GM20431 (cell line): ENCODE measurements around the gene EZH1.

Experiments used
- in situ Hi-C: fragments of 300-500 bp; cut with MseI, MboI; formaldehyde crosslinking; loops from one replicate; pipeline ENCODE4 v1.15.0; 2020; ENCODE audit warnings: low sequenced_read_pairs; ENCODE audit not compliant: unreplicated experiment

Gene EZH1

DNA sequence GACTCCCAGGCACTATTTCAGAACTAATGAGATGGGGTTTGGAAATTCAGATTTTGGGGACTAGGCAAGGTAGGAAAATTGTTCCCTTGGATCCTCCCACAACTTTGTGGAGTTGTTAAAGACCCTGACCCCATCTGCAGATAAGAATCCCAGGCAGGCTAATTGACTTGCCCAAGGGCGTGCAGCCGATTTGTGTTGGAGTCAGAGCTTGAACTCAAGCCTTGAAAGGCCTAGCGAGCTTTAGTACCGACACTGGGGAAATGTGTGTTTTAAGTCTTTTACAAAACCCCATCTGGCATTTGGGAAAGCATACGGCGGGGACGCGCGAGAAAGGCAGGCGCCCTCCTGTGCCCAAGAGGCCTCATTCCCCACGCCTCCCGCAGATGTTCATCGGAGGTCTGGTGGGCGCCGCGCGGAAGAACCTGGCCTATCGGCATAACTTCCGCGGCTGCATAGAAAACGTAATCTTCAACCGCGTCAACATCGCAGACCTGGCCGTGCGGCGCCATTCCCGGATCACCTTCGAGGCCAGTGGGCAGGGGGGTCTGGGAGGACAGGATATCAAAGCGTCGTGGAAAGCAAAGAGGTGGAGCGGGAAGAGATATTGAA lies 58.2 kb downstream of the EZH1 start:
- in situ Hi-C loops = loop anchor here (10.0 kb wide), 1 partner anchor 112 kb away; the partner anchor contains the start of gene PSMC3IP

DNA sequence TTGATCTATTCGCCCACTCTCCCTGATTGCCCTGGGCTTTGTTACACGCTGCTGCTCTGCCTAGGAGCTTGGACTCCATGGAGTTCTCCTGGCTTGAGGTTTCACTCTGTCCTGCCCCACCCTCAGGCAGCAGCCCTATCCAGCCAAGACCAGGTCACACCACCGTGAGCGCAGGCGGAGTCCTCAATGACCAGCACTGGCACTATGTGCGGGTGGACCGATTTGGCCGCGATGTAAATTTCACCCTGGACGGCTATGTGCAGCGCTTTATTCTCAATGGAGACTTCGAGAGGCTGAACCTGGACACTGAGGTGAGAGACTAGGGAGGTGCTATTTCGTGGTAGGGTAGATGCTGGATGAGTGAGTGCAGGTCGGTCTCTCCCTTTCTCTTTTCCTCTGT lies 59.0 kb downstream of the EZH1 start:
- in situ Hi-C loops = loop anchor here (10.0 kb wide), 1 partner anchor 111 kb away; the partner anchor contains the start of gene PSMC3IP

DNA sequence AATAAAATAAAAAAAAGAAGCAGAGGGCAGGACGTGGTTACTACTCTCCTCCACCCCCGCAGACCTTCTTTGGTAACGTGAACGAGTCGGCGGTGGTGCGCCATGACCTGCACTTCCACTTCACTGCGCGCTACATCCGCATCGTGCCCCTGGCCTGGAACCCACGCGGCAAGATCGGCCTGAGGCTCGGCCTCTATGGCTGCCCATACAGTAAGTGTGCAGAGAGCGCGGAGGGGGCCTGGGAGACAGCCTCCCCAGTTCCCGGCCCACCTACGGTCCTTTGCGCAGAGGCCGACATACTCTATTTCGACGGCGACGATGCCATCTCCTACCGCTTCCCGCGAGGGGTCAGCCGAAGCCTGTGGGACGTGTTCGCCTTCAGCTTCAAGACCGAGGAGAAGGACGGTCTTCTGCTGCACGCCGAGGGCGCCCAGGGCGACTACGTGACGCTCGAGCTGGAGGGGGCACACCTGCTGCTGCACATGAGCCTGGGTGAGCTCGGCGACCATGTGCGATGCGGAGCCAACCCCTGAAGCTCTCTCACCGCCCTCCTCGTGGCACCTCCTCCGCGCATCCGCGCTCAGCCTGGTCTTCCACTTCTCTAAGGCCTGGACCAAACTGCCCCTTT lies 59.8 kb downstream of the EZH1 start:
- in situ Hi-C loops = loop anchor here (10.0 kb wide), 1 partner anchor 110 kb away; the partner anchor contains the start of gene PSMC3IP

DNA sequence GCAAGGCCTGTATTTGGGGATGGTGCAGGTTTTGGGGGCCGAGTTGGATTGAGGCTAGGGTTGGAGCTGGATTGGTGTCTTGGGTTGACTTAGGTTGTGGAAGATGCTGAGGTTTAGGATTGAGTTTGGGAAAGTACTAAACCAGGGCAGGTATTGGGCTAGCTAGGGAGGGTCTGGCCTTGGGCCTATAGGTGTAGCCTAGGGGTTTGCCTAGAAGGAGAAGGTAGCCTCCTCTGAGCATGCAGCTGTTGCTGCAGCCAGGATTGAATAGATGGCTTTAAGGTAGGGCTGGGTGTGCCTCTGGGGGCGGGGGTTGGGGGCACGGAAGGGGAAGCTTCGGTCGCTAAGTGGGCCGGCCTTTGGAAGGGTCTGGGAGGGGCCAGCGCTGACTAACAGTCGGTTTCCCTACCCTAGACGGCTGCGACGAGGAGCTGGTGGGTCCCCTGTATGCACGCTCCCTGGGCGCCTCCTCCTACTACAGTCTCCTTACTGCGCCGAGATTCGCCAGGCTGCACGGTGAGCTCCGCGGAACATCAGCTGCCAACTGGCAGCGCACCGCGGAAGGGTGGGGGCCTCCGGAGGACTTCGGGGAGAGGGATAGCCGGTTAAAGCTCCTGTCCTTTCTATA lies 61.3 kb downstream of the EZH1 start:
- in situ Hi-C loops = loop anchor here (10.0 kb wide), 1 partner anchor 109 kb away; the partner anchor contains the start of gene PSMC3IP

DNA sequence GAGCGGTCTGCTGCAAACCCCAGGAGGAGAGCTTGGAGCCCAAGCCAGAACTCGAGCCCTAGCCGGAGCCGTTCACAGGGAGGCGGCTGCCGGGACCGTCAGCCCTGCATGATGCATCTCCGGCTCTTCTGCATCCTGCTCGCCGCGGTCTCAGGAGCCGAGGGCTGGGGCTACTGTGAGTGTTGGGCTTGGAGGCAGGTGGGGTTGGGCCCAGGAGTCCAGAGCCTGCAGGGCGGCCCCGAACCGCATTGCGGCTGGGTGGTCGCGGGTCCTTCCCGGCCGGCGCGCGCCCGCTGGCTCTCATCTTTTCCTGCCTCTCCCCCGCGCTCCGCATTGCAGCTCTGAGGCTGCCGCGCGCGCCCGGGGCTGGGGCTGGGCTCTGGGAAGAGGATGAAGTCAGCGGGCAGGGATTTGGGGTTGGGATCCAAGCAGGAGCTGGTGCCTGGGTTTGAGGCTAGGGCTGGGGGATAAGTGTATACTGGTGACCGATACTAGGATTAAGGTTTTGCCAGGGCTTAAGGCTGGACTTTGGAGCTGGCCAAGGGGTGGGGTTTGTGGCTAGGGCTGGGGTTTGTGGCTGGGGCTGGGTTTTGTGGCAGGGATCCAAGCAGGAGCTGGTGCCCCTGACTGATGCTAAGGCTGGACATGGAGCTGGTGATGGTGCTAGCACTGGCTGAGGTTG lies 62.0 kb downstream of the EZH1 start:
- in situ Hi-C loops = loop anchor here (10.0 kb wide), 1 partner anchor 108 kb away; the partner anchor contains the start of gene PSMC3IP

DNA sequence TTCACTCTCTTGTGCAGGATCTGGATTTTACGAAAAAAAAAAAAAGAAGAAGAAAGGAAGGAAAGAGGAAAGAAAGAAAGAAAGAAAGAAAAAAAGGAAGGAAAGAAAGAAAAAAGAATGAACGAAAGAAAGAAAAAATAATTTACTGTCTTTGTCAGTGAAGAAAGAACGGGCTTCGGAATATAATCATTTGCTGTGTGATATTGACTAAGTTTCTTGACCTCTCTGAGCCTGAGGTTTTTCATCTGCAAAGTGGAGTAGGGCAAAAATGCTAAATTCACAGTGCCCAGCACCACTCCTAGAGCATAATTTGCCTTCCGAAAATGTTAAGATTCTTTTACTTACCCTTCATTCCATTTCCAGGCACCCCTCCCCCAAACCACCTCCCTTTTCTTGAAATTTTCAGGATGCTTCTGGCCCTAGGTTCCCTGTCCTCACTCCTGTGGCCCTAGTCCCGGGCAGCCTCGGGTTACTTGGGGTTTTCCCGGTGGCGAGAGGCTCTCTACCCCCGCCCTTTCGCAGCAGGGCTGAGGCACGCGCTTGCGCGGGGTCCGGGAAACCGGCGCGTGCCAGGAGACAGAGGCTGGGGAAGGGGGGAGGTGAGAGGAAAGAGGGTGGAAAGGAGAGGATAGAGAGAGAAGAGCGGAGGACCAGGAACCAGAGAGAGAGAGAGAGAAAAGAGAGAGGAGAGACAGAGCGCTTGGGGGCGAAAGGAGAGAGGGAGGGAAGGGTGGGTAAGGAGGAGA lies 62.7 kb downstream of the EZH1 start, which contains the start of gene CNTNAP1:
CNTNAP1 (plus strand) TSS at position 556 of the 746 bp plus-strand sequence. CDS start 299 bp downstream, outside the sequence.
- in situ Hi-C loops = loop anchor here (10.0 kb wide), 1 partner anchor 107 kb away; the partner anchor contains the start of gene PSMC3IP

DNA sequence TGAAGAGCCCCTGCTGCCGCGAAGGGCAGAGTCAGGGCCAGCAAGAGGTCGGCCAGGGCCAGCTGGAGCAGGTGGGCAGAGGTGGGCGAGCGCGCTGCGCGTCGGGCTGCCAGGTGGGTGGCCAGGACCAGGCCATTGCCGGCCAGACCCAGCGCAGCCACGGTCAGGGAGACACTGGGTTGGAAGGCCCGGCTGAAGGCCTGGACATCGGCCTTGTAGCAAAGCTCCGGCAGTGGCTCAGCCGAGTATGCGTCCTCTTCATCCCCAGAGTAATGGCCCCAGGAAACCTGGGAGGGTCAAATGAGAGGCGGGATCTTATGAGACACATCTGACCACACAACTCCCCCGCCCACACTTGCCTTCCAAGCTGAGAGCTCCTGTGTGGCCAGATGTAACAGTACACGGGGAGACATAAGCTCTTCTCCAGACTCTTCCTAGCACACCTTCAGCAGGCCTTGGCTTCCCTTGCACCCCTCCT lies 64.5 kb downstream of the EZH1 start:
- in situ Hi-C loops = loop anchor here (10.0 kb wide), 1 partner anchor 106 kb away; the partner anchor contains the start of gene PSMC3IP

DNA sequence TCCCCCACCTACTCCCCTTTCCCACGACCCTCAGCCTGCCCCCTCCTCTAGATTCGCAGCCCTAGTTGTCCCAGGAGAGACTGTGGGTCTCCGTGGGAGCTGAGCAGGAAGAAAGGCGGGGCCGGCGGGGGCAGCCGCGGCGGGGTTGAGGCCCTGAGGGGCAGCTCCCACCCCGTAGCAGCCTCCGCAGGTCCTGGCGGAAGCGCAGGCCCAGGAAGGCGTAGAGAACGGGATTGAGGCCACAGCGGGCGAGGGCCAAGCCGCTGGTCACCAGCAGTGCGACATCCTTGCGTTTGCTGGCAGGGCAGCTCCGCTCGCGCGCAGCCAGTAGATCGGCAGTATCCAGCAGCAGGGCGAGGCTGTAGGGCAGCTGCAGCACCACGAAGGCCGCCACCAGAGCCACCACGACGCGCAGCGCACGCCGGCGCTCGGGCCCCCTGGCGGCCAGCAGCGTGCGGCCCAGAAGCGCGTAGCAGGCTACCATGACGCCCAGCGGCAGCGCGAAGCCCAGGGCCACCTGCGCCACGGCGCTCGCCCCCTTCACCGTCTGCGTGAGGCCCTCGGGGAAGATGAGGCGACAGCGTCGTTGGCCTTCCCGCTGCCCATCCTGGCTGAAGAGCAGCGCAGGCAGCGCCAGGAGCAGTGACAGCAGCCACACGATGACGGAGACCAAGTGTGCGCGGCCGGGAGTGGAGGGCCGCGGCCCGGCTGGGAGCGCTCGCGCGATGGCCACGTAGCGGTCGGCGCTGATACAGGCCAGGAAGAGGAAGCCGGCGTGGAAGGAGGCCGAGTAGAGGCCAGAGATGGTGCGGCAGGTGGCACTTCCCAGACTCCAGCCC lies 65.1 kb downstream of the EZH1 start:
- in situ Hi-C loops = loop anchor here (10.0 kb wide), 1 partner anchor 105 kb away; the partner anchor contains the start of gene PSMC3IP

DNA sequence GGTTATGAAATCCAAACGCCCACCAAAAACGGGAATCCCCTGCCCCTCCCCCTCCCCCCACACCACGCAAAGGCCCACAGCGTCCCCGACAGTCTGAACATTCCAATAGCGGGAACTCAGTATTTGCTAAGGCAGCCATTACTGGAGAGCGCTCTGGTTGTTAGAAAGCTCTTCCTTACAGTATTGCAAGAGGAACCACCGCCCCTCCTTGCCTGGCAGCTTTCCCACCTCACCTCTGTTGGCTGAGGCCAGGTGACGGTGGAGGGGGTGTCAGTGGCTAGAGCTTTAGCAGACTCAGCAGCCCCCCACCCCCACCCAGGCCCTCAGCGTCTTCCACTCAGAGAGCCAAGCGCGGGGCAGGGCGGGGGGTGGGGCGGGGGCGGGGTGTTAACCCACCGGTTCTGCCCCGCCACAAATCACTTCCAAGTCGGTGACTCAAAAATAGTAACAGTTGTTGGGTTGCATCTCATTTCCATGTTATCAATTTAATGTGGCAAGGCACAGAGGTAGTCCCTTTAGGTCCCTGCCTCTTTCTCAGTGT lies 65.8 kb downstream of the EZH1 start:
- in situ Hi-C loops = no loop called here

DNA sequence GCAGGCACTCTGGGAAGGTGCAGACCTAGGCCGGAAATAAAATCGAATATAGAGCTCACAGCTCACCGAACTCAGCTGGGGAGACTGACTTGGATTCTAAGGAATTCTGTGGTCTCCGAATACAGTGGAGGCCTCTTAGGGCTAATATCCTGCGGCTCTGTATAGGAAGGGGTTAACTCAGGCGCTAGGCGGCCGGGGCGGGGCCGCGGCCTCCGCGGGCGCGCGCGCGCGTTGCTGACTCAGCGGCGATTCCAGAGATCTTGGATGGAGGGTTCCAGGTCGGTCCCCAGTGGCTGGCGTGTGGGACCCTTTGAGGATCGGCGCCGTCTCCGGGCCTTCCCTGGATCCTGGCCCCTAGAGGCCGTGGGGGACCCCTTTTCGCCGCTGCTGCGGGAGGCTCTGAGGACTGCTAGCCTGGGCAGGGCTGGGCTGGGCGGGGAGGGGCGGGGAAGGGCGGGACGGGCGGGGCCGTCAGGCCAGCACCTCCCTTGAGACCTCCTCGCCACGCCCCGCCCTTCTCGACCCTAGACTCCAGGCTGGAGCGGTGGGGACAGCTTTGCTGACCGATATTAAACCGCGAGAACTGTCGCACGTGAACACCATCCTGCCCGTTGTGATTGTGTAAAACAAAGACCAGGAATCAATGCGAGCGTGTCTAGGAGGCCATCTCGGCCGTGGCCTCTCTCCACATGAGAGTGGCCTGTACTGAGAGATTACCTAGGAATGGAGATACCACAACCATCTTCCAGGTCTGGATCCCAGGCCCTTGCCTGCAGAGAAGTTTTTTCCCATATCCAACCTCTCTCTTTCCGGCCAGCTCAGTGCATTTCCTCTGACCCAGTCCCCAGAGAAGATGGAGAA lies 66.7 kb downstream of the EZH1 start:
- in situ Hi-C loops = no loop called here

DNA sequence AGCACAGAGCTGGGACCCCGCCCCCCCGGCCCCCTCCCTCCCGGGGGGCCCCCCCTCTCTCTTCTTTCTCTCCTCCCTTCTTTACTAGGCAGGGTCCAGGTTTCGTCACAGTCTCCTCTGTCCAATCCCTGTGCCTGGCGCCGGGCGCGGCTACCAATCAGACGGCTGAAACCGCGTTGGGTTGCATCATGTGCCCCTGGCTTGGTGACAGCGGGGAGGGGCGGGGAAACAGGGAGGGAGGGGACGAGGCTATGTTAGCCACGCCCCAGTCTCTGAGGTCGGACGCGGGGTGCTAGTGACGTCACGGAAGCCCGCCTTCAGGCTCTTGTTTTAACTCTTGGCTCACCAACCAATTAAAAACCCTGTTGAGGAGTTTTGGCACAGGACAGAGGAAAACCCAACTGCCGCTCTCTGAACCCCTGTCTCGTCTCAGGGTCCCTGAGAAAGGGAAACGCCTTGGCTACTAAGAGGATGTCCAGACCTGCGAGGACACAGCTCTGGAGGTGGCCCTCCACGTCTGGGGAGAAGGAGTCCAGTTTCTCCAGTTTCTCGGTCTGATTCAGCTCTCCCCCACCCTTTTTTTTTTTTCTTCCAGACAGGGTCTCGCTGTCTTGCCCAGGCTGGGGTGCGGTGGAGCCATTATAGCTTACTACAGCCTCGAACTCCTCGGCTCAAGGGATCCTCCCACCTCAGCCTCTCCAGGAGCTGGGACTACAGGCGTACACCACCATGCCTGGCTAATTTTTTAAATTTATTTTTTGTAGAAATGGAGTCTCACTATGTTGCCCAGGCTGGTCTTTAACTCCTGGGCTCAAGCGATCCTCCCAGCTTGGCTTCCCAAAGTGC lies 67.6 kb downstream of the EZH1 start:
- in situ Hi-C loops = no loop called here

DNA sequence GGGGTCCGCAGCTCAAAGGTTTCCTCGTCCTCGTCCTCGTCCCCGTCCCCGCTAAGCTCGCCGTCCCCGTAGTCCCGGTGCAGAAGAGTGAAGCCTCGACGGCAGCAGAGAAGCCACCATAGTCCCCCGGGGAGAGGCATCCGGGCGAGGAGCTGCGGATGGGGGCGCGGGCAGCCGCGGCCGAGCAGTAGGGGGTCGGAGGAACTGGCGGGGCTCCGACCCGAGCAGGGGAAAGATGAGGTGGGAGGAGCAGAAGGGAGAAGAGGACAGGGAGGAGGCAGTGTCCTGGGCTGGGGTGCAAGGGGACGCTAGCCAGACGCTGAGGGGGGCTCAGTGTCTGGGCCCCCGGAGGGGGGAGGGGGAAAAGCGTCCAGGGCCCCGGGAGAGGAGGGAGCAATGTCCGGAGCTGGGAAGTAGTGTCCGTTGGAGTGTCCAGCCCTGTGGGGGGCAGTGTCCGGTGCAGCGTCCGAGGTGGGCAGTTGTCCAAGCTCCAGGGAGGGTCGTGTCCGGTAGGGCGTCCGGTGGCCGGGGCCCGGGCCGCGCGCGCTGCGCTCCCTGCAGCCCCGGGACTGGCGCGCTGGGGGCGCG lies 68.3 kb downstream of the EZH1 start, which contains the start of gene PLEKHH3:
PLEKHH3 (minus strand) TSS at position 571 of the 588 bp plus-strand sequence; CDS start at position 140, 431 bp downstream.
- in situ Hi-C loops = no loop called here

DNA sequence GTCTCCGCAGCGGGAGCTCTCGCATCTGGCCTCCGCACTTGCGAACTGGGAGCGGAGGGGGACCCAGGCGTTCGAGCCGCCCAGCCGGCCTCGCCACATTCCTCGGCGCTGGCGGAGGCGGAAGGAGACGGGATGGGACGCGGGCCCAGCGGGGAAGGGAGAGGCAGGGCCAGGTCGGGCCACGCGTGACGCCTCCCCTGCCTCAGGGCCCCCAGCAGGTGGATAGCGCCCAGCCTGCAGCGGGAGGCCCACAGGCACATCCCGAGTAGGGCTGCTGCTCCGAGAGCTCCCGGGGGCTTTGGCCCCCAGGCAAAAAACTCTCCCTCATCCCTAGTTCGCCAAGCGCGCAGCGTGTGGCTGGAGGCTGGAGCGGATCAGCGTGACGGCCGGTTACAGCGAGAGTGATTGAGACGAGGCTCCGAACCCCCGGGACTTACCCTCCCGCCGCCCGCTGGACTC lies 68.8 kb downstream of the EZH1 start:
- in situ Hi-C loops = no loop called here

DNA sequence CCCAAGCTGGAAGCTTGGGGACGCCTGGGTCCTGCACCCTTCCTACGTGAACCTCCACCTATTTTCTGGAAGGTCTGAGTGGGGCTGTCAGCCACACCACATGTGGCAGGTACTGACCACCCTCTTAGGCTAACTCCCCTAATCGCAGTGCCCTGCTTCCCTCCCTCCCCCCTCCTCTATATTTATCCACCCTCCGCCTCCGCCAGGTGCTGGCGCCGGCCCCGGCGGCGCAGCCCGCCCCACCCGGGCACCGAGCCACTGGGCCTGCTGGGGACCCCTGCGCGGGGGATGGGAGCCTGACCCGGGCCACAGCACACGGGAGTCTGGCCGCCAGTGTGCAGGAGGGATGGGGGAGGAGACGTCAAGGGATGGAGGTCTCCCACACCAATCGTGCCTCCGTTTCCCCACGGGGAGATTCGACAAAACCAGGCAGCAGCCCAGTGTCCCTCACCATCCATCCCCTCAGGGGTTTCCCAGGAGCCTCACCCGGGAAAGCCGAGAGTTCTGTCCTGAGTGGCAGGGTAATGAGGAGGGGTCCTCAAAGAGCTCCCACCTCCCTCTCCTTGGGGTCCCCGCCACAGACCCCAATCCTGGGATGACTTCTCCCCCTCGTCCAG lies 69.4 kb downstream of the EZH1 start:
- in situ Hi-C loops = no loop called here

DNA sequence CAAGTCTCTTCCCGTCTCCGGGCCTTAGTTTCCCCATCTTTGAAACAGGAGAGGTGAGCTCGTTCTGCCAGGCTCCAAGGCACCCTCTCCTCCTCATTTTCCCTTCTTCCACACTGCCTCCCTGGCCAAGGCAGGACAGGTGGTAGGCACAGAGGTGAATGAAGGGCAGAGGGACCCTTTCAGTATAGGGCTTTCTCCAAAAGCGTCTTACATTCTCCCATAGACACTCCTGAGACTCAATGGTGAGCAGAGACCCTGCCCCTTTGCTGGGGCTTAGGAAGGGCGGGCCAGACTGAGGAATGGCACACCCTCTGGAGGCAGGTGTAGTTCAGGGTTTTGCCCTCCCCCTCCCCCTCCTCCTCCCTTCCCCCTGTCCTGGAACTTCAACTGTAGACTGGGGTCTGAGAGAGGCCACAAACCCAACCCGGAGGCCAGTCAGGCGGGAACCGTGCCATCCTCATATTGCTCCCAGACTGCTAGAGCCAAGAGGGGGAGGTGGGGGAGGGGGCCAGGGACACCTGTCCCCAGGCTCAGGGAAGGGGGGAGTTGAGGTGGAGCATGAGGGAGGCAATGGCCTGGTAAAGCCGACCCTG lies 70.0 kb downstream of the EZH1 start:
- in situ Hi-C loops = no loop called here
